Chondrocyte (in vitro differentiated cells): ENCODE results near the gene SLC25A48. TPM values are rescaled to one million over a fixed set of nuclear protein-coding genes. Genes with fewer than 3 reads are reported as not detected.

Source experiments
- DNase-seq: peaks from one replicate; pipeline ENCODE4 v3.0.0; 2021; ENCODE audit warnings: mixed read lengths, low spot score
- H3K27ac Mint-ChIP-seq: one replicate; pipeline ENCODE4 v1.8.0; 2021; ENCODE audit warnings: mild to moderate bottlenecking, moderate library complexity, mixed read lengths; ENCODE audit not compliant: unreplicated experiment
- H3K27me3 Mint-ChIP-seq: 2 replicates; pipeline ENCODE4 v1.8.0; 2021; ENCODE audit warnings: low read depth, mixed read lengths
- H3K36me3 Mint-ChIP-seq: 2 replicates; pipeline ENCODE4 v1.8.0; 2021; ENCODE audit warnings: low read depth, mixed read lengths
- H3K4me1 Mint-ChIP-seq: 2 replicates; pipeline ENCODE4 v1.8.0; 2021; ENCODE audit warnings: low read depth, mild to moderate bottlenecking, mixed read lengths
- H3K4me3 Mint-ChIP-seq: one replicate; pipeline ENCODE4 v1.8.0; 2021; ENCODE audit warnings: mild to moderate bottlenecking, moderate library complexity, mixed read lengths; ENCODE audit not compliant: unreplicated experiment
- H3K9me3 Mint-ChIP-seq: 2 replicates; pipeline ENCODE4 v1.8.0; 2021; ENCODE audit warnings: low read depth, mixed read lengths
- total RNA-seq: library from RNA; stranded (reverse); gene quantifications from 3 replicates; pipeline ENCODE4 v1.2.1, GENCODE V29; 2021
- TF ChIP-seq, protein P1 (sequence below): fragments of 200-600 bp; sonication (generic); IDR thresholded peaks from 2 replicates; pipeline ENCODE4 v1.5.0; 2021; ENCODE audit warnings: antibody characterized with exemption, mild to moderate bottlenecking, moderate library complexity

The SLC25A48 gene
- total RNA-seq, 1 donor from 2014 or later, result not detected

- no peak overlapping the region for H3K27ac Mint-ChIP-seq
- no peak overlapping the region for H3K4me3 Mint-ChIP-seq
- TF ChIP-seq, protein P1, sequence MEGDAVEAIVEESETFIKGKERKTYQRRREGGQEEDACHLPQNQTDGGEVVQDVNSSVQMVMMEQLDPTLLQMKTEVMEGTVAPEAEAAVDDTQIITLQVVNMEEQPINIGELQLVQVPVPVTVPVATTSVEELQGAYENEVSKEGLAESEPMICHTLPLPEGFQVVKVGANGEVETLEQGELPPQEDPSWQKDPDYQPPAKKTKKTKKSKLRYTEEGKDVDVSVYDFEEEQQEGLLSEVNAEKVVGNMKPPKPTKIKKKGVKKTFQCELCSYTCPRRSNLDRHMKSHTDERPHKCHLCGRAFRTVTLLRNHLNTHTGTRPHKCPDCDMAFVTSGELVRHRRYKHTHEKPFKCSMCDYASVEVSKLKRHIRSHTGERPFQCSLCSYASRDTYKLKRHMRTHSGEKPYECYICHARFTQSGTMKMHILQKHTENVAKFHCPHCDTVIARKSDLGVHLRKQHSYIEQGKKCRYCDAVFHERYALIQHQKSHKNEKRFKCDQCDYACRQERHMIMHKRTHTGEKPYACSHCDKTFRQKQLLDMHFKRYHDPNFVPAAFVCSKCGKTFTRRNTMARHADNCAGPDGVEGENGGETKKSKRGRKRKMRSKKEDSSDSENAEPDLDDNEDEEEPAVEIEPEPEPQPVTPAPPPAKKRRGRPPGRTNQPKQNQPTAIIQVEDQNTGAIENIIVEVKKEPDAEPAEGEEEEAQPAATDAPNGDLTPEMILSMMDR, result no peak
- no peaks in the 10 kb centered on the region for H3K9me3 Mint-ChIP-seq
- no peaks in the 10 kb centered on the region for H3K36me3 Mint-ChIP-seq
- no peaks in the 10 kb centered on the region for H3K4me1 Mint-ChIP-seq
- no peak for DNase-seq
- peaks cover 66% of the 10 kb centered on the region for H3K27me3 Mint-ChIP-seq
Measured at GRCh38 chr5:135916638-135917263, 82.3 kb downstream of the SLC25A48 start.

DNA sequence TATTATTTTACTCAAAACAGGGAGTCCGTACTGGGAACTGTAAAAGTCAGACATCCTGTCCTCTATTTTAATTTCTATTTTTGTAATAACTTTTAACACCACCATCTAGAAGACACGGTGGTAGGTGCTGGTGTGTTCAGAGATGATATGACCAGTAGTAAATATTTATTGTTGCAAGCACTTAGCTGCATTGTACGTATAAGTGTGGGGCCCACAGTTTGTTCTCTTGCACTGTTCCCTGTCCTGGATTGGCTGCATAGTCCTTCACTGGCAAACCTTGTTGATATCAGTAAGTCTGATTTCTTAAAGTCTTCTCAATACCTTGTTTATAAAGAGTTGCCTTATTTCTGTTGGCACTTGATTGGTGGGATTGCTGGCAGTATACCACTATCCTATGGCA, 85.7 kb downstream of the SLC25A48 start:
- TF ChIP-seq, protein P1, result no peak
- peaks cover 72% of the 10 kb centered on the region for H3K27me3 Mint-ChIP-seq
- DNase-seq, result no peak
- peaks cover 3% of the 10 kb centered on the region for H3K36me3 Mint-ChIP-seq
- no peak overlapping the region for H3K27ac Mint-ChIP-seq
- H3K9me3 Mint-ChIP-seq, result no peaks in the 10 kb centered on the region
- no peak overlapping the region for H3K4me3 Mint-ChIP-seq
- no peaks in the 10 kb centered on the region for H3K4me1 Mint-ChIP-seq

DNA sequence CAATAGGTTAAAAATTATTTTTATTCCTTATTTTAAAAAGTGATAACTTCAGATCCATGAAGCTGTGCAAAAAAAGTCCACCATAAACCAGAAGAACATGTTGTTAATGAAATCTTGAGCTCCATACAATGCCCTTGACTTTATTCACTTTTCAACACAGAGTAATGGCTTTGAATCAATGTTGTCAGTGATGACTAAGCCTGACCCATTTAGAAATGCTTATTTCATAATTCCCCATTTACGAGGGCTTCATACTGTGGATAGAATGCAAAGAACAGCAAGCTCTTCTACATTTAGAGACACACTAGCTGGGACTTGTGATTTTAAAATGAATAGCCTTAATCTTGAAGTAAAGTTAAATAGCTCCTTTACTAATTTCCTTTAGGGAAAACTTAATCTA, 86.9 kb downstream of the SLC25A48 start:
- no peak overlapping the region for H3K27ac Mint-ChIP-seq
- peaks cover 70% of the 10 kb centered on the region for H3K27me3 Mint-ChIP-seq
- TF ChIP-seq, protein P1, result no peak
- peaks cover 4% of the 10 kb centered on the region for H3K36me3 Mint-ChIP-seq
- no peak for DNase-seq
- no peaks in the 10 kb centered on the region for H3K4me1 Mint-ChIP-seq
- no peak overlapping the region for H3K4me3 Mint-ChIP-seq
- no peaks in the 10 kb centered on the region for H3K9me3 Mint-ChIP-seq

DNA sequence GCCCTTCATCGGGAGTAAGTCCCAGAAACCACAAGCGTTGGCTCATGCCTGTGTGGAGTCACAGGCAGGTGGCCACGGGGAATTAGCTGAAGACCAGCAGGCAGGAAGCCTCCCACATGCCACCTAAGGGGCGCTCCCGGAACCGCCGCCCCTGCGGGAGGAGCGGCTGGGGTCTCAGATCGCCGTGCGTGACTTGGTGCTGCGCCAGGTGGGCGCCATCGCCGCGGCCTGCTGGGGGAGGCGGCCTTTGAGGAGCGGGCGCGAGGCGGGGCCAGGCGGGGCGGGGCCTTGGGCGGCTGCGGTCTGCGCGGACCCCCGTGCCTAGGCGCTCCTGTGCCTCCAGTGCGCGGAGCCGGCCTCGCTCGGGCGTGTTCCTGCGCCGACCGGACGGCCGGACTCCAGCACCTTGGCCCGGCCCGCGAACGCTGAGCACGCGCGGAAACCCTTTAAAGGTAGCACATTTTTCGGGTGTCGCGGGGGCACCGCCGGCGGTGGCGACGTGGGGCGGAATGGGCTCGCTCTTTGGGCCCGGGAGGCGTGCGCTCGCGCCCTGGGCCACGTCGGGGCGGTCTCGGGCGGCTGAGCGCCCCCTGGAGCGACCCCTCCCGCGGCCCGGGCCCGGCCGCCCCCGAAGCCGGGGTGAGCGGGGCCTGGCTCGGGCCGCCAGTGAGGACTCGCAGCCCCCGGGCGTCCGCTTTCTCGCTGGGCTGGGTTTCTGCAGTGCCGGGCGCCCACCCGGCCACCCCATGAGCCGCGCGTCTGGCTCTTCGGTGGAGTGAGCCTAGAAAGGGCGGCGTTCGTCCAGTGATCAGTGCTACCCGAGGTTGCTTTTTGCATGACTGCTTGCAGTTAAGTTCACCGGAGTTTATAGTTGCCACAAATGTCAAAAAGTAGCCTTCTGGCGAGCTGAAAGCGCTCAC, 95.8 kb downstream of the SLC25A48 start:
- Mint-ChIP-seq H3K36me3 (peaks cover 6% of the 10 kb centered on the region), H3K9me3 (peaks cover 12% of the 10 kb centered on the region), H3K27ac (no peak overlapping the region), H3K4me3 (peak overlapping the region; percentile 57), H3K27me3 (peaks cover 52% of the 10 kb centered on the region), H3K4me1 (peaks cover 3% of the 10 kb centered on the region)
- DNase-seq, result no peak
- TF ChIP-seq, protein P1, result no peak

DNA sequence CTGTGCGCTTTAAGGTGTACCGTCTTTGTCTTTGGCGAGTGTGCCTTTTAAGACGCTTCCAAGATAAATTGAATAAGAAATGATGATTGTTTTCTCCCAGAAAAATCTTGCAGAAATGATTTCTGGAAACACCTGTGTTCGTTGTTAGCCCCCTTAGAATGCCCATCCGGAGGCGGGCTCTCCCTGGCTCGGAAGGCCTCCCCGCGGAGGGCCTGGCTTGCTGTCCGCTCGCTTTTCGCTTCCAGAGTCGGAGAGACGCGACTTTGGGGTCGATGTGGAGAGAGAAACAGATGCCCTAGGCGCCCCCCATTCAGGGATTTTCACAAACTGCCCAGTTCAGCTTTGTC, 96.5 kb downstream of the SLC25A48 start:
- Mint-ChIP-seq H3K4me1 (peaks cover 3% of the 10 kb centered on the region), H3K27me3 (peaks cover 49% of the 10 kb centered on the region), H3K9me3 (peaks cover 12% of the 10 kb centered on the region), H3K27ac (no peak overlapping the region), H3K36me3 (peaks cover 6% of the 10 kb centered on the region), H3K4me3 (peak overlapping the region; percentile 57)
- DNase-seq, result no peak
- TF ChIP-seq, protein P1, result no peak
